Stimulated activated naive CD8-positive, alpha-beta T cell treated with anti-CD3 and anti-CD28 coated beads, Interleukin-15, Interleukin-2, amounts not matched to agents 100 ng/mL and 50 ng/mL, for 24 hours (primary cell): ENCODE data around the gene RDH11.
A peak's percentile ranks its signal among the peaks of the same experiment; 100 is the strongest.
"Not testable (repeated sequence)": the region's sequence is repeated elsewhere in the genome, so short reads cannot be mapped to it uniquely, and the experiment has no call there.

Source experiments
- H3K27ac Mint-ChIP-seq: one replicate; pipeline ENCODE4 v1.8.0; 2021; ENCODE audit warnings: mild to moderate bottlenecking, mixed read lengths
- H3K27me3 Mint-ChIP-seq: one replicate; pipeline ENCODE4 v1.8.0; 2021; ENCODE audit warnings: mixed read lengths
- H3K36me3 Mint-ChIP-seq: one replicate; pipeline ENCODE4 v1.8.0; 2021; ENCODE audit warnings: low read depth, mixed read lengths
- H3K4me1 Mint-ChIP-seq: one replicate; pipeline ENCODE4 v1.8.0; 2021; ENCODE audit warnings: low read depth, mixed read lengths
- H3K4me3 Mint-ChIP-seq: one replicate; pipeline ENCODE4 v1.8.0; 2021; ENCODE audit warnings: mild to moderate bottlenecking, mixed read lengths
- H3K9me3 Mint-ChIP-seq: one replicate; pipeline ENCODE4 v1.8.0; 2021; ENCODE audit warnings: mixed read lengths

The RDH11 gene

GRCh38 chr14:67719385-67719784 lies 23.8 kb upstream of the RDH11 start:
- H3K4me1 Mint-ChIP-seq, H3K4me3 Mint-ChIP-seq, H3K27ac Mint-ChIP-seq, H3K36me3 Mint-ChIP-seq, H3K9me3 Mint-ChIP-seq: not testable (repeated sequence)
- peaks cover 30% of the 10 kb centered on the region for H3K27me3 Mint-ChIP-seq

GRCh38 chr14:67718265-67718664 lies 22.7 kb upstream of the RDH11 start:
- Mint-ChIP-seq H3K4me1 (peaks cover 4% of the 10 kb centered on the region), H3K27ac (no peak overlapping the region), H3K9me3 (no peaks in the 10 kb centered on the region), H3K4me3 (no peak overlapping the region), H3K27me3 (peaks cover 19% of the 10 kb centered on the region), H3K36me3 (no peaks in the 10 kb centered on the region)

GRCh38 chr14:67717048-67717447 lies 21.5 kb upstream of the RDH11 start:
- Mint-ChIP-seq H3K27me3 (peaks cover 8% of the 10 kb centered on the region), H3K4me1 (no peaks in the 10 kb centered on the region), H3K4me3 (no peak overlapping the region), H3K36me3 (no peaks in the 10 kb centered on the region), H3K9me3 (no peaks in the 10 kb centered on the region), H3K27ac (no peak overlapping the region)

GRCh38 chr14:67710209-67710608 lies 14.6 kb upstream of the RDH11 start:
- peaks cover 11% of the 10 kb centered on the region for H3K9me3 Mint-ChIP-seq
- H3K4me1 Mint-ChIP-seq, result no peaks in the 10 kb centered on the region
- H3K4me3 Mint-ChIP-seq, result no peak overlapping the region
- H3K36me3 Mint-ChIP-seq, result peaks cover 4% of the 10 kb centered on the region
- peaks cover under 1% of the 10 kb centered on the region for H3K27me3 Mint-ChIP-seq
- no peak overlapping the region for H3K27ac Mint-ChIP-seq

- H3K36me3 Mint-ChIP-seq, result not testable (repeated sequence)
These were observed 14.2 kb upstream of the RDH11 start for GRCh38 chr14:67709796-67710195.

GRCh38 chr14:67709346-67709745 lies 13.8 kb upstream of the RDH11 start:
- H3K4me3 Mint-ChIP-seq, H3K27ac Mint-ChIP-seq, H3K4me1 Mint-ChIP-seq, H3K27me3 Mint-ChIP-seq, H3K36me3 Mint-ChIP-seq: not testable (repeated sequence)
- H3K9me3 Mint-ChIP-seq, result peaks cover 11% of the 10 kb centered on the region

More at GRCh38 chr14:67709796-67710195, 14.2 kb upstream of the RDH11 start:
- not testable (repeated sequence) for H3K4me1 Mint-ChIP-seq, H3K4me3 Mint-ChIP-seq, H3K27ac Mint-ChIP-seq, H3K27me3 Mint-ChIP-seq
- peaks cover 11% of the 10 kb centered on the region for H3K9me3 Mint-ChIP-seq

GRCh38 chr14:67705211-67705610 lies 9.6 kb upstream of the RDH11 start:
- H3K36me3 Mint-ChIP-seq, result no peaks in the 10 kb centered on the region
- no peaks in the 10 kb centered on the region for H3K4me1 Mint-ChIP-seq
- peaks cover 9% of the 10 kb centered on the region for H3K27me3 Mint-ChIP-seq
- H3K27ac Mint-ChIP-seq, result no peak overlapping the region
- no peak overlapping the region for H3K4me3 Mint-ChIP-seq
- H3K9me3 Mint-ChIP-seq, result peaks cover 11% of the 10 kb centered on the region

GRCh38 chr14:67704484-67705089 lies 9.0 kb upstream of the RDH11 start:
- Mint-ChIP-seq H3K36me3 (no peaks in the 10 kb centered on the region), H3K27me3 (peaks cover 9% of the 10 kb centered on the region), H3K9me3 (peaks cover 6% of the 10 kb centered on the region), H3K4me1 (no peaks in the 10 kb centered on the region), H3K27ac (no peak overlapping the region), H3K4me3 (no peak overlapping the region)

- H3K4me1 Mint-ChIP-seq, result no peaks in the 10 kb centered on the region
- H3K9me3 Mint-ChIP-seq, result peaks cover 3% of the 10 kb centered on the region
- no peaks in the 10 kb centered on the region for H3K36me3 Mint-ChIP-seq
- H3K4me3 Mint-ChIP-seq, result no peak overlapping the region
- peaks cover 9% of the 10 kb centered on the region for H3K27me3 Mint-ChIP-seq
- no peak overlapping the region for H3K27ac Mint-ChIP-seq
These were observed 8.4 kb upstream of the RDH11 start for GRCh38 chr14:67703997-67704396.

GRCh38 chr14:67701492-67701891 lies 5.9 kb upstream of the RDH11 start, which contains the start of gene RDH12:
TSS of gene RDH12 (plus strand) at chr14:67701886. CDS start at chr14:67722643, 20,757 bp downstream.
- H3K9me3 Mint-ChIP-seq, H3K4me3 Mint-ChIP-seq, H3K36me3 Mint-ChIP-seq, H3K27ac Mint-ChIP-seq, H3K4me1 Mint-ChIP-seq, H3K27me3 Mint-ChIP-seq: not testable (repeated sequence)

- no peak overlapping the region for H3K27ac Mint-ChIP-seq
- peaks cover 20% of the 10 kb centered on the region for H3K4me1 Mint-ChIP-seq
- no peak overlapping the region for H3K4me3 Mint-ChIP-seq
These were observed 2.6 kb upstream of the RDH11 start for GRCh38 chr14:67698179-67698578.

GRCh38 chr14:67697006-67697405 lies 1.4 kb upstream of the RDH11 start:
- H3K4me3 Mint-ChIP-seq, result no peak overlapping the region
- H3K4me1 Mint-ChIP-seq, result peaks cover 25% of the 10 kb centered on the region
- no peaks in the 10 kb centered on the region for H3K27me3 Mint-ChIP-seq
- H3K9me3 Mint-ChIP-seq, result no peaks in the 10 kb centered on the region
- H3K27ac Mint-ChIP-seq, result no peak overlapping the region
- H3K36me3 Mint-ChIP-seq, result peaks cover 12% of the 10 kb centered on the region

More at GRCh38 chr14:67698179-67698578, 2.6 kb upstream of the RDH11 start:
- Mint-ChIP-seq H3K27me3 (no peaks in the 10 kb centered on the region), H3K9me3 (no peaks in the 10 kb centered on the region), H3K36me3 (peaks cover 3% of the 10 kb centered on the region)

GRCh38 chr14:67694791-67695393 lies 672 bp downstream of the RDH11 start:
- Mint-ChIP-seq H3K4me3 (peak overlapping the region; percentile 96), H3K9me3 (no peaks in the 10 kb centered on the region), H3K27ac (peak overlapping the region; percentile 99), H3K4me1 (peaks cover 25% of the 10 kb centered on the region), H3K27me3 (no peaks in the 10 kb centered on the region), H3K36me3 (peaks cover 32% of the 10 kb centered on the region)

GRCh38 chr14:67690011-67690410 lies 5.6 kb downstream of the RDH11 start:
- peaks cover 76% of the 10 kb centered on the region for H3K36me3 Mint-ChIP-seq
- H3K9me3 Mint-ChIP-seq, result no peaks in the 10 kb centered on the region
- H3K4me3 Mint-ChIP-seq, result no peak overlapping the region
- no peaks in the 10 kb centered on the region for H3K27me3 Mint-ChIP-seq
- H3K27ac Mint-ChIP-seq, result no peak overlapping the region
- H3K4me1 Mint-ChIP-seq, result peaks cover 21% of the 10 kb centered on the region

GRCh38 chr14:67683842-67684241 lies 11.7 kb downstream of the RDH11 start:
- H3K27me3 Mint-ChIP-seq, result no peaks in the 10 kb centered on the region
- H3K4me3 Mint-ChIP-seq, result no peak overlapping the region
- H3K4me1 Mint-ChIP-seq, result peaks cover 17% of the 10 kb centered on the region
- no peak overlapping the region for H3K27ac Mint-ChIP-seq
- H3K9me3 Mint-ChIP-seq, result no peaks in the 10 kb centered on the region
- H3K36me3 Mint-ChIP-seq, result peaks cover 64% of the 10 kb centered on the region

GRCh38 chr14:67680941-67681340 lies 14.6 kb downstream of the RDH11 start:
- H3K4me3 Mint-ChIP-seq, result no peak overlapping the region
- H3K4me1 Mint-ChIP-seq, result peaks cover 17% of the 10 kb centered on the region
- H3K36me3 Mint-ChIP-seq, result peaks cover 59% of the 10 kb centered on the region
- H3K9me3 Mint-ChIP-seq, result no peaks in the 10 kb centered on the region
- no peaks in the 10 kb centered on the region for H3K27me3 Mint-ChIP-seq
- no peak overlapping the region for H3K27ac Mint-ChIP-seq
